Duodenal mucosa (tissue), 2 donors: ENCODE data around the gene TUBAL3.
A peak's percentile ranks its signal among the peaks of the same experiment; 100 is the strongest.

Source experiments
- H3K27ac ChIP-seq: one replicate; pipeline ENCODE4 v1.7.0; 2013; ENCODE audit warnings: low read depth, low read length
- H3K27me3 ChIP-seq, 2 donors: one replicate each; pipeline ENCODE4 v1.7.0; 2013; ENCODE audit warnings: low read length in 2 of 2, control low read depth in 1 of 2; ENCODE audit not compliant: insufficient read depth in 2 of 2, control insufficient read depth in 1 of 2
- H3K36me3 ChIP-seq, 2 donors: one replicate each; pipeline ENCODE4 v1.7.0; 2013; ENCODE audit warnings: low read length in 2 of 2, control low read depth in 1 of 2; ENCODE audit not compliant: insufficient read depth in 2 of 2, control insufficient read depth in 1 of 2
- H3K4me1 ChIP-seq, 2 donors: one replicate each; pipeline ENCODE4 v1.7.0; 2013; ENCODE audit warnings: low read length in 2 of 2, control low read depth in 1 of 2; ENCODE audit not compliant: insufficient read depth in 2 of 2, control insufficient read depth in 1 of 2
- H3K4me3 ChIP-seq, 2 donors: one replicate each; pipeline ENCODE4 v1.7.0; 2013; ENCODE audit warnings: low read length in 2 of 2, low read depth in 1 of 2
- H3K9ac ChIP-seq, 2 donors: one replicate each; pipeline ENCODE4 v1.7.0; 2013; ENCODE audit warnings: low read length in 2 of 2, low read depth in 1 of 2
- H3K9me3 ChIP-seq, 2 donors: one replicate each; pipeline ENCODE4 v1.7.0; 2013; ENCODE audit warnings: low read length in 2 of 2, control low read depth in 1 of 2; ENCODE audit not compliant: control insufficient read depth in 1 of 2

The TUBAL3 gene

DNA sequence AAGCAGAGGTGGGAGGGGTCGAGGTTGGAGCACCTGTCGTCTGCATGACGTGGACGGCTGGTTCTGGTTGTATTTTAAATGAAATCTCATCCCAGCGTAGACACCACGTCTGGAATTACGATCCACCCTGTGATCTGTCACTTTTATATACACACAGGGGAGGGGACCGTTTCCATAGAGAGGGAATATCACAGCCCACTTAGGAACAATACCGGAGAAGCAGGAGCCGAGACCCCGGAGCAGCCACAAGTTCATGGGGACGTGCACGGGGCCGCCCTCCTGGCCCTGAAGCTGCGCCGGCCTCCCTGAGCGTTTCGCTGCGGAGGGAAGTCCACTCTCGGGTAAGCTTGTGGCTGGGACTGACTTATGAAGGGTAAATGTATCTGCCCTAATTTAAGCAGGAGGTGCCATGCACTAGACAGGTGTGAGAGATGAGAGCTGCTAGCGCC lies 39.7 kb downstream of the TUBAL3 start, which contains the start of gene UCN3:
Gene UCN3 (plus strand): TSS at position 77 of the 449 bp plus-strand sequence. CDS start 8,755 bp downstream, outside the sequence.
- H3K9ac ChIP-seq = no peak within 1 kb of the TSS
- H3K27me3 ChIP-seq = peaks cover 10 to 26% of the 10 kb centered on the region in 2 donors
- no peaks in the 10 kb centered on the region for H3K9me3 ChIP-seq
- H3K36me3 ChIP-seq = no peaks in the 10 kb centered on the region
- H3K4me3 ChIP-seq = peak within 1 kb of the TSS; percentile 25 to 29
- peaks cover 5 to 6% of the 10 kb centered on the region in 2 donors for H3K4me1 ChIP-seq
- no peak within 1 kb of the TSS for H3K27ac ChIP-seq

DNA sequence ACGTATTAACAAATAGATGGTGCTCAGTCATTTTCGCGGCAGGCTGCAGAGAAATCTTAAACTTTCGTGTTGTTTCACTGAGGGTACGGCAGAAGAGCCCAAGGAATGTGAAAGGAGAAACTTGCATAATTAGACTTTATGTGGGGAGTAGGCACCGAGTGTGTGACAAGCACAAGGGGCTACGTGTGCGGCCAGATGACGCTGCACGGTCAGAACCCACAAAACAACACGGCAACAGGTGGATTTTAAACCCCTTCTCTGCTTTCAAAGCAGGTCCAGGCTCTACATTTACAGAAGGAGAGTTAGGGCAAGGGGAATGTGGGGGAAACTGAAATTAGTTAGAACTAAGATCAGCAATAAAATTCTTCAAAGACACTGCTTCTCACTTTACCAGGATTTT lies 40.3 kb downstream of the TUBAL3 start:
- H3K27ac ChIP-seq = no peak overlapping the region
- peaks cover 10 to 26% of the 10 kb centered on the region in 2 donors for H3K27me3 ChIP-seq
- H3K4me3 ChIP-seq = peak overlapping the region; percentile 17 to 25

DNA sequence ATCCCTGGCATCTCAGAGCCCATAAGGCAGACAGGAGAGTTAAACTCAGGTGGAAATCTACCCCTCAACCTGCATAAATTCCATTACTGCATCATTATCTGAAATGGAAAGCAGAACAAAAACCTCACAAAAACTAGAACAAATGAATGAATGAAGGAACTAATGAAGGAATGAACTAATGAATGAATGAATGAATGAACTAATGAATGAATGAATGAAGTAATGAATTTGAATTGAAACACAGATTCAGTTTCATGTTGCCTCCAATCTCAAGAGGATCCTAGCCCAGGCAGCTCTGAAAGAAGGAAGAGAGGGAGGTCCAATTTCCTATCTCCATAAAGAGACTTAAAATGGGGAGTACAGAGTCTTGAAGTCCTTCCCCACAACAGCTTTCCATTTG lies 41.8 kb downstream of the TUBAL3 start:
- Histone ChIP-seq H3K4me3 (no peak overlapping the region), H3K4me1 (peaks cover 5 to 6% of the 10 kb centered on the region in 2 donors), H3K27ac (no peak overlapping the region), H3K27me3 (peaks cover 10 to 26% of the 10 kb centered on the region in 2 donors), H3K9me3 (no peaks in the 10 kb centered on the region), H3K9ac (no peak overlapping the region), H3K36me3 (no peaks in the 10 kb centered on the region)

More for the DNA sequence above, 40.3 kb downstream of the TUBAL3 start:
- no peak overlapping the region for H3K9ac ChIP-seq
- no peaks in the 10 kb centered on the region for H3K36me3 ChIP-seq
- H3K4me1 ChIP-seq = peaks cover 5 to 6% of the 10 kb centered on the region in 2 donors
- no peaks in the 10 kb centered on the region for H3K9me3 ChIP-seq

DNA sequence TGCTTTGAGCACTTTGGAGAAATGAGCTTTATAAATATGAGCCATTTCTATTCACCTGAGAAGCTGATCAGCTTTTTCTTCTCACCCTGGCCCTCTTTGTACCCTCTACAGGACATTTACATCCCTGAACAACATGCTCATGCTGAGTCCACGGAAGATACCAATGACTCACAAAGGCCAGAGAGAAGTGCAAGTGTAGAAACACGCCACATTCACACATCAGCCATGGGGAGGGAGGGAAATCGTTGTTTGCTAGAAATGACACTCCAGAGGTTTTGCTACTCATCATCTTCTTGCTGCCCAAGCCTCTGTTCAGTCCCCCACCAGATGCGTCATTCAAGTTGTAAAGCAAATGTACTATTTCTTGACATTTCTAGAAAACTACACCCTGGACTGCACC lies 42.7 kb downstream of the TUBAL3 start:
- Histone ChIP-seq H3K27me3 (peaks cover 10 to 24% of the 10 kb centered on the region in 2 donors), H3K9ac (no peak overlapping the region), H3K9me3 (no peaks in the 10 kb centered on the region), H3K4me1 (peaks cover 5 to 6% of the 10 kb centered on the region in 2 donors), H3K4me3 (no peak overlapping the region), H3K27ac (no peak overlapping the region), H3K36me3 (no peaks in the 10 kb centered on the region)

DNA sequence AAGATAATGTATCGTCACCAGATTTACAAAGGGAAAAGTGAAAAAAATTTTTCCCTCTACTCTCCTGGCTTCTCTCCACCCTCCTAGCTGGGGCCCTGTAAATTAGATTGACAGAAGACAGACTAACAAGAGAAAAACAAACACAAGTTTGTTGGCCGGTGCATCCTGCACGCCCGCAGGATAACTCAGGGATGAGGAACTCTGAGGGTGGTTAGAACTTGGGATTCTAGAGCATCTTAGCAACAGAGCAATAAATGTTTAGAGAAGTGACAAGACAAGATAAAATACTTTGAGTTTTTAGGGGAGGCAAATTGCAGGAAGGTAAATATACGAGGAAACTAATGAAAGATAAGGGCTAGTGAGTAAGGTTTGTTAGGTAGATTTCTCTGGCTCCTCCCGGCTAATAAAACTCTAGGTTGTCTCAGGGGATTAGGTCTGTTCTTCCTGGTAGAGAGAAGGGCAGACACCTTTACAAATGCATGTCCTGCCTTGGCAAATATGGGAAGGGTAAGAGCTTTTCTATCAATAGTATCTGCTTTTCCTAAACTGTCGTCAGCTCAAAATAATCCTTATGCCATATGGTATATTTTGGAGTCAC lies 44.2 kb downstream of the TUBAL3 start:
- no peak overlapping the region for H3K9ac ChIP-seq
- H3K27ac ChIP-seq = no peak overlapping the region
- no peaks in the 10 kb centered on the region for H3K36me3 ChIP-seq
- H3K9me3 ChIP-seq = no peaks in the 10 kb centered on the region
- H3K4me3 ChIP-seq = no peak overlapping the region
- peaks cover 10 to 12% of the 10 kb centered on the region in 2 donors for H3K27me3 ChIP-seq
- peaks cover 4% of the 10 kb centered on the region in 2 donors for H3K4me1 ChIP-seq

DNA sequence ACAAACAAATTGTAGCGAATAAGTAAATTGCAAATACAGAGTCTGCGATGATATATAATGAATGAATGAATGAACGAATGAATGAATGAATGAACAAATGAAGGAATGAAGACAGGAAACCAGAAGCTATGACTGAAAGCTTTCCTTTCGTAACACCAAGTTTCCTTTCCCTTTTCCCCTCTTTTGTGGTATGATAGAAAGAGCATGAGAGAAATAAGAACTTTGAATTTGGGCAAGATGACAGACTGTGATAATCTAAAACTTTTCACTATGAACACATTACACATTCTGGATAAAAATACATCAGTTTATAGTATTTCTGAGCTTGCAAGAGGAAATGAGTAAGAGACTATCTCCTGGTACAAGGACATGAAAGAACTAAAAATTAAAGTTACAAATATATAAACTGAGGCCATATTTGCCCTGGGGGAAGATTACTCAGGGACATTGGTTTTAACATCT lies 48.3 kb downstream of the TUBAL3 start:
- no peak overlapping the region for H3K9ac ChIP-seq
- H3K9me3 ChIP-seq = no peaks in the 10 kb centered on the region

DNA sequence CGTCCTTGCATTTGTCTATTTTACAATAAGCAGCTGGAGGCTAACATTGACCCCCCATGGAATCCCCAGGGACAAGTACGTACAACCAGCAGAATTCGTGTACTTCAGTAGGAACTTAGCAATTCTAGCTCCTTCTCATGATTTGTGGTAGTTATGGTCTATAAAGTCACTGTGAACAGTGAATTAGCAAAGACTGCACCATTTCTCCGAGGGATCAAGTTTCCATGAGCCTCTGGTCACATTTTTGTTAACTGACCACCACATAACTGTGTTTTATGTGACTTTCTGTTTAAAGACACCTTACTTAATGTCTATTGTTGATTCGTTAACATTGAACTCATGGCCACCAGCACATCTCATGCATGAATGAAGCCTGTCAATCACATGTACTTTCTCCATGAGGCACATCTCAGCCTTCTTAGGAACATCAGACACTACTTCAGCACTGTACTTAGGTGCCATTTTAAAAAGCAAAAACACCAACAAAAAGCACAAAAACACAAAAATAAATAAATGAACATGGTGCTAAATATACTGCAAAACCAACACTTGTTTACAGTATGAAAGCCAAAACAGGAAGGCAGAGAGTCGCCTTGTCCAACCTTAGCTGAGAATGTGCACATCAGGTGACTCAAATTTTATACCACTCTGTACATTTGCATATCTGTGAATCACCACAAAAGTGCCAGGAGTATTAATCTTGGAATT lies 48.9 kb downstream of the TUBAL3 start:
- H3K27ac ChIP-seq = no peak overlapping the region
- no peaks in the 10 kb centered on the region for H3K4me1 ChIP-seq
- no peak overlapping the region for H3K9ac ChIP-seq
- no peaks in the 10 kb centered on the region for H3K36me3 ChIP-seq
- H3K4me3 ChIP-seq = no peak overlapping the region
- peaks cover 0 to 3% of the 10 kb centered on the region in 2 donors for H3K27me3 ChIP-seq
- no peaks in the 10 kb centered on the region for H3K9me3 ChIP-seq

More for the DNA sequence above, 48.3 kb downstream of the TUBAL3 start:
- Histone ChIP-seq H3K27ac (no peak overlapping the region), H3K4me3 (no peak overlapping the region), H3K27me3 (peaks cover 0 to 3% of the 10 kb centered on the region in 2 donors), H3K36me3 (no peaks in the 10 kb centered on the region), H3K4me1 (no peaks in the 10 kb centered on the region)

DNA sequence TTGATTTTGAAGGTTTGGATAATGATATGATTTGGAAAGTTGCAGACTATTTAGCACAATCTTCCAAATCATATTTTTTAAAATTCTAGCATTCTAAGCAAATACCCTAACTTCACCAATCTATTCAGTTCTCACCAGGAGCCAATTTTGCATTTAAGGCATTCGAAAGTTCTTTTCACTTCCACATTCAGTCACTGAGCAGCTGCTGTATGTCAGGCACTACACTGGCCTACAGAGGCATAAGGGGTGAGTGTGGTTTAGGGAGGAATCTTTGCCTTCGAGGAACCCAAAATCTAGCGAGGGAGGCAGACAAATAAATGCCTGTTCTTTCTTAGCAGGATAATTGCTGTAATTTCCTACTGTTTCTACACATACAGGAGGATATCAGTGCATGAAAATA lies 50.6 kb downstream of the TUBAL3 start:
- Histone ChIP-seq H3K9ac (no peak overlapping the region), H3K4me3 (no peak overlapping the region), H3K36me3 (no peaks in the 10 kb centered on the region), H3K27me3 (peaks cover 0 to 3% of the 10 kb centered on the region in 2 donors), H3K27ac (no peak overlapping the region), H3K9me3 (no peaks in the 10 kb centered on the region), H3K4me1 (no peaks in the 10 kb centered on the region)

DNA sequence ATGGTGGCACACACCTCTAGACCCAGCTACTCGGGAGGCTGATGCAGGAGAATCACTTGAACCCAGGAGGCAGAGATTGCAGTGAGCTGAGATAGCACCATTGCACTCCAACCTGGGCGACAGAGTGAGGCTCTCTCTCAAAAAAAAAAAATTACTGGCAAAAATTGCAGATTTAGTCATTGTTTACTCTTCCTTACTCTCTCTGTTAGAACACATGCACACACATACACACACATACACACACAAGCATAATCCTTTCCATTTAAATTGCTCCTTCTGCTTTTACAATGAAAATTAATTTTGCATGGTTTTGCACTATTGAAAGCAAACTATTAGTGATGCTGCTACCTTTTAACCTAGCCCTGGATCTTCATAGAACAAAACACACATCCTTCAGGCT lies 55.3 kb downstream of the TUBAL3 start:
- Histone ChIP-seq H3K27me3 (no peaks in the 10 kb centered on the region), H3K4me1 (no peaks in the 10 kb centered on the region), H3K9me3 (no peaks in the 10 kb centered on the region), H3K36me3 (no peaks in the 10 kb centered on the region), H3K9ac (no peak overlapping the region), H3K27ac (no peak overlapping the region), H3K4me3 (no peak overlapping the region)

DNA sequence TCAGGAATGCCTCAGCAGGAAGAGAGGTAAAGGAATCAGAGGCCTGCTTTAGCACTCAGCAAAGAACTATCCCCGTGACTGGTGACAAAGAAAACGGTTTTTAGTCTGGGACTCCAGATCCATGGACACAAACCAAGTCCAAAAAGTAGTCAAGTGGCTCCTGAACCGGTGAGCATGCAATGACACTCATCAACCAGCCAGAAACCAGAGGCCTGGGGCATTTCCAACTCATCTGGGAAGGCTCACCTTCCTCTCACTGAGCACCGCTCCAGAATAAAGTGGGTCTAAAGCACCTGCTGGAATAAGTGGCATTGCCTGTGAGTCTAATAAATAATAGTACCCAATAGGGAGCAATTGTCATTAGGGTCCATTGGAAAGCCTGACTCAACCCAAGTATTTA lies 57.7 kb downstream of the TUBAL3 start:
- Histone ChIP-seq H3K36me3 (no peaks in the 10 kb centered on the region), H3K4me3 (no peak overlapping the region), H3K4me1 (no peaks in the 10 kb centered on the region), H3K27me3 (no peaks in the 10 kb centered on the region), H3K9ac (no peak overlapping the region), H3K27ac (no peak overlapping the region), H3K9me3 (no peaks in the 10 kb centered on the region)
